HG02763 (cell line): ENCODE data around the gene PLXNC1.

Source experiments
- ATAC-seq: cut with Tn5 transposase; IDR thresholded peaks from one replicate; pipeline ENCODE4 v1.9.1; 2021; ENCODE audit warnings: mild to moderate bottlenecking, moderate library complexity; ENCODE audit not compliant: unreplicated experiment

Gene PLXNC1

DNA sequence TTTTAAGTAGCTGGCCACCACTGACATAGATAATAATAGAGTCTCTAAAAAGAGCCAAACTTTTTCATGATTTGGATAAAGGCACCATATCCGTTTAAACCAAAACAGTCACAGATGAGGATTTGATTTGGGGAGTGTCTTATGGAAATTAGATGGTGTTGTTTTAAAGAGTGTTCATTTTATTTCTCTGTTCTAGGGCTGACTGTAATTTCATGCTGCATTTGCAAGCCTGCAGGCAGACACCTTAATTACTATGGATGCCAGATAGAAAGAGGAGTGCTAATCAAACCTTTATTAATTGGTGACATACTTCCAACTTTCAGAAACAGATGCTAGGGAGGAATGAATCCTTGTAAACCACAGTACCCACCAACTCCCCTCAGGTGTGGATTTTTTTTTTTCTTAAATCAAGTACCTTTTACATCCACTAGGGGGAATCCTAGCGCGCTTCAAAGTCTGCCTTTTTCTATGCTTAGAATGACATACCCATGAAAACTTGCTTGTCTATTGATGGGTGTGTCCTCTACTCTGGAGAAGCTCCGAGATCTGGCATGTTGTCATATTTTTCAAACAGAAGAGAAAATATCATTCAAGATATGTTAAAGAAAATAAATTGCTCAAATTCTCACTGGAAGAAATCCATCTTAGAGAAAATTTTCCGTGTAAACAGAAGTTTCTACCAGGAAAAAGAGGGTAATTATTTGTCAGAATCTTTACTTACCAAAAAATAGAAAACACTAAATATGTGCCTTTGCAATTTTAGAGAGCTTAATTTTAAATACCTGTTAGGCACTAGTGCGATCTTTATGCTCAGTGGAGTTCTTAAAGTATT is 14.2 kb upstream of the PLXNC1 start:
- ATAC-seq: no peak

GRCh38 chr12:94135896-94136295 is 12.5 kb upstream of the PLXNC1 start:
- no peak for ATAC-seq

GRCh38 chr12:94139816-94140215 is 8.6 kb upstream of the PLXNC1 start:
- ATAC-seq: no peak

DNA sequence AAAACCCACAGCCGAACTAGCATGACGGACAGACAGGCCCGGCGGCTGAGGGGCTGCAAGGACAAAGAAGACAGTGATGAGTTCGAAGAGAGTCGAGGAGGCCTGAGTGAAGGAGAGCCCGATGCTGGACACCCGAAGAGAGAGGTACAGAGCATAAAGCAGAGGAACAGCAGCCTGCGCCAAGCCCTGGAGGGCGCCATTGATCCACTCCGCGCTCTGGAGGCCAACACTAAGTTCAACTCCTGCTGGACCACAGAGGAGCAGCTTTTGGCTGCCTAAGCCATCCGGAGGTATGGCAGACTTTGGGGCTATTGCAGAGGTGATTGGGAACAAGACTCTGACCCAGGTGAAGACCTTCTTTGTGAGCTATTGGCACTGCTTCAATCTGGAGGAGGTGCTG is 7.8 kb upstream of the PLXNC1 start:
- ATAC-seq: no peak

DNA sequence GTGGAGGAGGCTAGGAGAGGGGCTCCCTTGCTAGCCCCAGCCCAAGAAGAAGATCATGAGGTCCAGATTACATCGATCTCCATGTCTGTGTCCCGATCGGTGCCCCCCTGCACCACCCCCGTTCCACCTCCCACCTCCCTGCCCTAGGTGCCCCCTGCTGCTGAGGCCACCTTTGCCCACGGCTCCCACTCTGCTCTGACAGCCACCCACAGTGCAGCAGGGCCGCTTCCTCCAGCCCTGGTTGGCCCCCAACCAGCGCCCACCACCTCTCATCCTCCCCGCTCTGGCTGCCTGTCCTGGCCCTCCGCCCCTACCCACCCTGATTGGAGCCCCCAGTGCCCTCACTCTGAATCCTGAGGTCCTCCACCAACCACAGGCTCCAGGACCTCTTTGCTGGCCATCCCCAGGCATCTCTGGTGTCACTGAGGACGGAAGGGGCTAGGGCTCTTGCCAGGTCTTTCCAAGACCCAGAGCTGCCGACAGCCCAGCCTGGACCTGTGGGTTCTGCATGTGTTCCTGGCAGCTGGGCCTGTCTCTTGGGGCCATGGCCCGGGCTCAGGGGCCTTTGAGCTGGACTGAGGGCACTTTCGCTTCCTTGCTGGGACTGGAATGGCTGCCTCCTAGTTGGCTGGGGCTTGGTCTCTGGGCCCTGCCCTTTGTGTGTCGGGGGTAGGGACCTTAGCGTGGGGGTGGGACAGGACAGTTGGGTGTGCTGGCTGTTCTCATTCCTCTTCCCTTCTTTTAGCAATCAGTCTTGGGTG is 7.2 kb upstream of the PLXNC1 start:
- ATAC-seq: no peak

DNA sequence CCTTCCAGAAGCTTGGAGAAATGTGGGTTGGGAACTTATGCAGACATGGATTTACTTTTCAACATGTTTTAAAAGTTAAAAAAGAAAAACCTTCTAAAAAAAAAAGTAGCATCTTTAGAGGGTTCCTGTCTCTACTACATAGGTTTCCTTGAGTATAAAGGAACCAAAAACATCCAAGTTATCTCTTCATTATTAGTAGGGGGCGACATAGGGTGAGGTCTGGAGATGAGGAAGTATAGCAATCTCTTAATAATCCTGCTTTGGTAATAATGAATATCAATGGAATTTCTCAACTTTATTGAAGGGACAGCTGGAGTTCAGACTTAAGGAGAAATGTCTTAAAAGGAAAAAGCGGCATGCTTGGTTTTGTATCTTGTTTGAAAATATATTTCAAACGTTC is 6.5 kb upstream of the PLXNC1 start:
- no peak for ATAC-seq

DNA sequence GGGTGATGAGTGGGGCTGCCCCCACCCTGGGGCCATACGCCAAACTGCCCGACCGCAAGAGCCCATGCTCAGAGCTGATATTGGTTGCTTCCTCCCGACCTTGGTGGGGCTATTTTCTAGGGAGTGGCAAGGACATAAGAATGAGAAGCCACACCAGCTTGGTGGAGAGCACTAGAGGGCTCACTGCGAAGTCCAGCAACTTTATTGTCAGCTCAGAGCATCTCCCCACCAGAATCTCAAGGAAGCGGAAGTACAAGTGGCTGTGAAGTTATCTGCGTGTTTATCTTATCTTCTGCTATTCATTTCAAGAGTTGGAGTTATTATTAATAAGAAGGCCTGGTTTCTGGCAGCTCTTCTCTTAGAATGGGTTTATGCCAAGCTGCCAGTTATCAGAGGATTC is 4.9 kb upstream of the PLXNC1 start:
- no peak for ATAC-seq

DNA sequence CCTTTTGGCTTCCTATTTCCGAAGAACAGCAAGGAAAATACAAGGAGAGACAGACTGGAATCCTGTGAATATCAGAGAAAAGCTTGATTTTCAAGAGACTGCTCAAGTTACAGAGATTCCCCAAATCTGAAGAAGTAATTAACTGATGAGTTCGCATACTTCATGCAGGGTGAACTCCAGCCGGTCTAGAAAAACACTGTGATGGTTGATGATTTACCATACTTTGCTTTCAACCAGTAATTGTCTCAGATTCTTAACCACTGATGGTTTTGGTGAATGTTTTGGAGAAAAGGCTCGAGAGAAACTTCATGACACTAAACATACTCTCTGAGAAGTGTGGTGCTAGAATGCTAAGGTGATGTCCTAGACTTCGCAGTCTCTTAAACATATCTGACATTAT is 4.4 kb upstream of the PLXNC1 start:
- no peak for ATAC-seq

GRCh38 chr12:94144781-94145180 is 3.6 kb upstream of the PLXNC1 start:
- ATAC-seq: no peak

GRCh38 chr12:94145191-94145983 is 3.0 kb upstream of the PLXNC1 start:
- no peak for ATAC-seq

- ATAC-seq: no peak
Observed at GRCh38 chr12:94146166-94146936, 2.0 kb upstream of the PLXNC1 start.

DNA sequence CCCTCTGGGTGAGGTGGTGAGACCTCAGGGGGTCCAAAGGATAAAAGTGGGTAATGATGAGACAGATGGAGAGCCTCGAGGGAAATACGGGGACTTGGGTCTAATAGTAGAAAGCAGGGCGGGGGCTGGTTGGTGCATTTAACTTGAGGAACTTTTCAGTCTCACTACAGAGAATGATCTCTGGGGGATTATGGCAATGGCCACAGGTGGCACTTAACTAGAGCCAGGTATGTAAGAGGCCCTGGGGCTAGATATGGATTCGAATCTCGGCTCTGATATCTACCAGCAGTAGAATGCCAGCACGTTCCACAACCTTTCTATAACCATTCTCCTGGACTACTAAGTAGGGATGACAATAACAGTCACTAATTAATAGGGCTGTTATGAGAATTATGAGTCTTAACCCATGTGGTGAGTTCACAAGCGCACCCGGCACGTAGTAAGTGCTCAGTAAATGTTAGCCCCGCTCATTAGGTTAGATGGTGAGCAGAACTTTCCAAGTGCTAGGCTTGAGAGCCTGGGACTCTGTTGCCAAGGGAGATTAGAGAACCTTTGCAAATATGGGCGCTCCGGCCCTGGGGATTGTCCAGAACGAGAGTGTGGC is 888 bp upstream of the PLXNC1 start:
- ATAC-seq: no peak

DNA sequence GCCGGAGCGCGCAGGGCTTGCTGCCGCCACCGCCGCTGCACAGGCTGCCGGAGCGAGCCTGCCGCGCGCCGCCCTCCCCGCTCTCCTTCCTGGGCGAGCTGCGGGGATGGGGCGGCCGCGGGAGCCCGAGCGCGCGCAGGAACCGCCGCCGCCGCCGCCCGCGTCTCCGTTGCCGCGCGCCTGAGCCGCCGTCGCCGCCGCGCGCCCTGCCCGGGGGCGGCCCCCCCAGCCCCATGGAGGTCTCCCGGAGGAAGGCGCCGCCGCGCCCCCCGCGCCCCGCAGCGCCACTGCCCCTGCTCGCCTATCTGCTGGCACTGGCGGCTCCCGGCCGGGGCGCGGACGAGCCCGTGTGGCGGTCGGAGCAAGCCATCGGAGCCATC is 352 bp downstream of the PLXNC1 start:
- peak; percentile 12 for ATAC-seq

- ATAC-seq: peak; percentile 20
Observed at GRCh38 chr12:94149119-94149780, 873 bp downstream of the PLXNC1 start.

- peak; percentile 7 for ATAC-seq
Observed at GRCh38 chr12:94149781-94150239, 1.4 kb downstream of the PLXNC1 start.

DNA sequence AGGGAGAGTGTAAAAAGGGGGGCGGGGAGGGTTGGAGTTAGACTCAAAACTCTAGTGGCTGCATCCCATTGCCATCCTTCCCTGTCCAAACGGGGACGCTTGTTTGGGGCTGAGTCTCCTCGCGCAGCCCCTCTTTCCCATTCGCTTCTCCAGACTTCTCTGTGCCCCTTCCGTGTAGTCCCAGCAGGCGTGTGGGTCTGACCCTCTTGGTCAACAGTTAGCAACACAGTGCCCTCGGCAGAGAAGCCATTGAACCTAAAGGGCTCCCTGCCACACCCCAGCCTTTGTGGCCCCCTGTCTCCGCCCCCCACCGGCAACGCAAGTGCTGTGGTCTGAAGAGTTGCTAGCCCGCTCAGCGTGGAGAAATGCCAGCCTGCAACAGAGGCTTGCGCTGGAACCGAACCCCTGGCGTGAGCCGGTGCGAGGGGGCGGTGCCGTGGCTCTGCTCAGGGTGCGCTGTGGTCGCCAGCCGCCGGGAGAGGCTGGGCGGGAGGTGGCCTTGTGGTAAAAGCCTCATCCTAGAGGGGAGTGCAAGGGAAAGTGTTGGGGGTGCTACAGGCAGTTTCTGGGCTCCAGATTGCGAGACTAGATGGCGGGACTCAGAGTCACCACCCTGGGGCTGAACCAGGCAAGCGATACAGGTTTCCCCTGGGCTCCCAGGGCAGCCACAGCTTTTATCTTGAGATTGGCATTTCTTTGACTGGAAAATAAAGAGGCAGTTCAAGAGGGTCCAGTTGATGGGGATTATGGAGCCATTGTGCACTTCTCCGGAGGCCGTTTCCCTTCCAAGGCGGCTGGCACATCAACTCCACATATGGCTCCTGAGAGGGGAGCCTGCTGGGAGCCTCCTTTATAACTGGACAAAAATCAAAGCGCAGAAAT is 2.1 kb downstream of the PLXNC1 start:
- ATAC-seq: no peak

DNA sequence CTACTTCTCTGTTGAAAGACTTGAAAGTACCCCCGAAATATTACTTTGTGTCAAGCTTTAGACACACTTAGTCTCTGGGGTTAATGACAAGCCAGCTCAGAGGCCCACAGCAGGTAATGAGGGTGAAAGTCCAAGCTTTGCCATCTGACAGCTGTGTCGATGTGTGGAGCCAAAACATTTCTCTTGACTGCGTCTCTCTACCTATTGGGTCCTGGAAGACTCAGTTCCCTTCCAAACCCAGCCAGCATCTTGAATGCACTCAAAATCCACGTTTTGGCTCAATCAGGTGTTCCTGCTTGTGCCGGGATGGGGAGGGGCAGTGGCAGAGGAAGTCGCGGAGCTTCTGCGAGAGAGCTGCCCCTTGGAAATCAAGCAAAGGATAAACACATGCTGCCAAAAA is 3.2 kb downstream of the PLXNC1 start:
- no peak for ATAC-seq

DNA sequence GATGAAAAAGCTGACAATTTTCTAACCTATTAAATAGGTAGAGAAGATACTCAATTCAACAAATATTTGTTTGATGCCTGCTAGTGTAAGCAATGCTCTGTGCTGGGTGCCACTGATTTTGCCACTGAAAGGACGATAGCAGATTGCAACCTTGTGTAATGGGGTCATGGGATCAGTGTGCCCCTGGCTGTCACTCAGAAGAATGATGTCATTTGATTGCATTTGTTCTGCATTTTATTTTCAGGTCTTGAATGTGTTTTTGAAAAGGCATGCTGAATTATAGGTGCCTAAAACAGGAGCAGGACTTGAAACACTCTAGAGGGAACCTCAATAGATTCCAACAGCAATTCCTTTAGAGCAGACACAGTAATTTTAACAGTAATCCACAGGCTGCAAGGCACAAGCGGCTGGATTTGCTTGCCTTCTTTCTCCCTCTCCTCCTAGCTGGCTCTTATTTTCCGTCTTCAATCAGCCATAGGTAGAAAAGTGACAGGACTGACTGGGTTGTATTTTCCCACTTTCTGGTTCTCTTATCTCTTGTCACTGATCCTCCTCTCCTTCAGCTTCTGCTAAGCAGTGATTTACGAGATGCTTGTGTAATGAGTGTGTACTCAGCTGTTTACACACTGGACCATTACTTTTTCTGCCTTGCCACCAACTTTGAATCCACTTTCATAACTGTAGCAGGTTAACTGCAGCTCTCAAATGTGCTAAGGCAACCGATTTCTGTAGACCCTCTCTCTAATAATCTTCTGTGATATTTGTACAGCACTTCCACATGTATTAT is 4.1 kb downstream of the PLXNC1 start:
- no peak for ATAC-seq
